NCI-H524 treated with DMSO at 0.1 percent for 48 hours (cell line): ENCODE results near the gene VSIG2.

Source experiments
- DNase-seq: peaks from one replicate; lab custom pipeline; 2025; lab: John Stamatoyannopoulos, UW

Gene VSIG2

DNA sequence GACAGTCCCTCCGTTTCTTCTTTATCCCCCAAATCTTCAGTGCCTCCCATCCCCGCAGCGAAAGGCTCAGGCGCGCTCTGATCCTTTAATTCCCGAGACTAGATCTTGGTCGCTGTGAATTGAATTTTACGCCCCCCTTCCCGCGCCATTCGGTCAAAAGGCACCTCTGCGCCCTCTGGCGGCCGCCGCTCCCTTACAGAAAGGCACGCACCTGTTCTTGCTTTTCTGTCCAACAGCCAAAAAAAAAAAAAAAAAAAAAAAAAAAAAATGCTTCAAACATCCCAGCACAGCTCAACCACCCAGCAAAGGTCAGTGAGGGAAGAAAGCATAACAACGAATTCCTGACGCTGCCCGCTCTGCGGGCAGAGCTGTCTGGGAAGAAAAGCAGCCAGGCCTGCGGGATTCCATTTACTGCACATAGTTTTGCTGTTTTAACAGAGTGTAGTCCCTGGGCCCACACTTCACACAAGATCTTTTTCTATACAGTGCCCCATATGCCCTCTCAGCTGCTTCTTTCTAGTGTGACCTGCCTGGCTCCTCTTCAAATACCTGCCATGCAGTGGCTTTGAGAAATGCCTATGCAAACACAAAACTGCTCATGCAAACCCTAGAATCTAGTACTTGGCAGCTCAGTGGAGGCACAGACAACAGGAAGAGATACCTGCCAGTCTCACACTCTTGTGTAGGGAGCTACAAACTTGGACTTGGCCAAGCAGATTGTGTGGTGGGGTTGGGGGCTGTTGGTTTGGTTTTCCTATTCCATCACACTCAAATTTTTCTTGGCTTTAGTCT, 11.3 kb upstream of the VSIG2 start:
- peak; percentile 22 for DNase-seq

DNA sequence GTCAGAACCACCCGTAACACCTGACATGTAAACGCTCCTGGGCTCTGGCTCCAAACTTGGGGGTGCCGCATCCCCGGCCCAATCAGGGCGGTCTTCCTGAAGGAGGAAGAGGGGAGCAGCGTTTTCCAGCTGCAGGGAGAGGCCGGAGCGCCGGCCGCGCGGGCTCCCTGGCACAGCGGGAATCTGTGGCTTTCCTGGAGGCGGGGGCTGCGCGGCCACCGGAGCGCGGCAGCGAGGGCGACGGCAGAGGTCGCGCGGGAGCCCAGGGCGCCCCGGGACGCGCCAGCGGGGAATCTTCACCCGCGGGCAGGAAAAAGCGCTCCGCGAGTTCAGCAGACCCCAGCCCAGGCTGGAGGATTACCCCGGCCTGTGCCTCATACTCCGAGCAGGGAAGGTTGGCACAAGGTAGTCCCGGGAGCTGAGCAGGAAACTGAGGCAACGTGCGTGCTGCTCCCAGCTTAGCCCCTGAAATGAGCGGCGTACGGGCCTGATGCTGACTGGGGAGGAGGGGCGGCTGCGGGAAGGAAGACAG, 10.6 kb upstream of the VSIG2 start:
- no peak for DNase-seq

DNA sequence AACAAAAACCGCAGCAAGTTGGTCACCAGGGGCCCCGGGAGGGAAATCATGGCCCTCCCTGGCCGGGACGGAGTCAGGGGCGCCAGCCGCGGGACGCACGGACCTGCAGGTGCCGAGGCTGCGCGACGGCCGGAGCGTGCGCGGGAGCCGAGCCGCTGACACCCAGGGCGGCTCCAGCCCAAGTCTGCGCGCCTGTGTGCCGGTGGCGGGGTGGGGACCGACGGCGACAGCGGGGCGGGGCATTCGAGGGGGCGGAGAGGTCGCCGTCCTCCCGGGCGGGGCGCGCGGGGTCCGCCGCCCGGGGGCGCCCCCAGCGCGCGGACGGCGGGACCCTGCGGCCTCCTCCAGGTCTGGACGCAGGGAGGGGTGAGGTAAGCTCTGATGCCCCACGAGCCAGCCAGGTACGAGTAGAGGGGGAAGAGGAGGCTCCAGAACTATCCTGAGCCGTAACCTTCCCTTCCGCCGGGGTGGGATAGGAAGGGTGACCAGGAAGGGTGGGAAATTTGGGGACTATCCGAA, 10.1 kb upstream of the VSIG2 start, which contains the start of gene ESAM:
Gene ESAM, minus strand, starts transcription at position 186 of the 519 bp plus-strand sequence. Its CDS starts 136 bp downstream, at position 50.
- no peak for DNase-seq

DNA sequence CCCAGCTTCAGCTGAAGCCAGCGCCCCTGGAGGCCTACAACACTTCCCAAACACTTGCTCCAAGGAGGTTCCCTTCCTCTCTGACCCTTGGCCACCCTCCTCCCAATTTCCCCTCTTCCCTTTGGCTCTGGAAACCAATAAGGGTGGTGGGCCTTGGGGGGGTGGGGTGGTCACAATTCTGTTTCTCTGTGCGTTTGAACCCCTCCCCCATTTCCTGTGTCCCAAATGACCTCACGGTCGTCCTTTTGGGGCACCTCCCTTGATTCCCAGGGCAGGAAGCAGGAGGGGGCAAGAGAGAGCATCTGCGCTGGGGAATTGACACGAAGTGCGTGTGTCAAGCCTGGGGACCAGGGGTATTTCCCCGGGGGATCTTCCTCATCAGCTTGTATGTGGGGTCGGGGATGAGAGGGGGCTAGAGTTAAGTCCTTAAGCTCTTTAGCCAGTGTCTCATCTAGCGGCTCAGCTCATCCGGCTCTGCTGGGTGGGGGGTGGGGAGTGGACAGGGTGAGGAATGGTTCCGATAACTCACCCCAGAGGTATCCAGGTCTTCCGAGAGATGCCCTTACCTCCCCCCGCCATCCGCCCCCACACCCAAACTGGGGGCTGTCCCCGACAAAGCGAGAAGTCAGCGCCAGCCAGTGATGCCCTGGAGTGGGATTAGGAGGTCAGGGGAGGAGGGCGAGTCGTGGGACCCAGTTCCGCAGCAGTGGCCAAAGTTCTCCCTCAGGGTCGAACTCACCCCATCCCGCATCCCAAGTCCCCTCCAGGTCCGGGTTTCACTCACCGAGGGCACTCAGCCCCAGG, 9.4 kb upstream of the VSIG2 start:
- DNase-seq: no peak

DNA sequence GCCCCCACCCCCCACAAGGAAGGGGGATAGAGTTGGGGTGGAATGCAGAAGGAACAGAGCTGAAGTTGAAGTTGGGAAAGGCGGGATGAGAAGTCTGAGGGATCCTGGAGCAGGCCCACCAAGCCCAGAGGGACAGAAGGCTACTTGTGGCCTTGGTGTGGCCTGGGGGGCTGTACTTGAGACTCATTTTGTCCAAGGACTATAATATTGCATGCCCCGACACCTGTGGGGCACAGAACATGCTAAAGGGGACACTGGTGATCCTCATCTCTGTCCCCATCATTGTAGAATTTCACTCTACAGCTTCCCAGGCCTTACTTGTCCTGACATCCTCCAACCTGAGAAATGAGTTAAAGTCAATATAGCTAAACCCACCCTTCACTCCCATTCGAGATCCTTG, 8.8 kb upstream of the VSIG2 start:
- DNase-seq: no peak

DNA sequence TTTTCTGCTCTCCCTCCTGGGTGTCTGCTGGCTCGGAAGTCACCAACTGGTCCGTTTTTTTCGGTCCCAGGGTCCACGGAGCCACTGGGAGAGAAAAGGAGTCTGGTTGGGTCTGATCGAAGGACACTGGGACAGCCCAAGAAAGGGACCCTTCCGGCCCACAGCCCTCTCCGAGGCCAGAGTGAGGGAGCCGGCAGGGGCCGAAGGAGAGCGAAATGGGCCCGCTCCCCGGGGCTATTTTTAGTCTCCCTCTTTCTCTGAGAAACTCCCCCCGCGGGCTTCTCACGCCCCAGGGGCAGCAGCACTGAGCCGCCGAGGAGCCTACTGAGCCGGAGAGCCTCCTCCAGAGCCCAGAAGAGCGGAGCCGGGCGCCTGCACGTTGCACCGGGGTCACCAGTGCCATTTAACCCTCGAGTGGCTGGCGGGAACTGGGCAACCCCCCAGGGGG, 8.2 kb upstream of the VSIG2 start:
- no peak for DNase-seq

DNA sequence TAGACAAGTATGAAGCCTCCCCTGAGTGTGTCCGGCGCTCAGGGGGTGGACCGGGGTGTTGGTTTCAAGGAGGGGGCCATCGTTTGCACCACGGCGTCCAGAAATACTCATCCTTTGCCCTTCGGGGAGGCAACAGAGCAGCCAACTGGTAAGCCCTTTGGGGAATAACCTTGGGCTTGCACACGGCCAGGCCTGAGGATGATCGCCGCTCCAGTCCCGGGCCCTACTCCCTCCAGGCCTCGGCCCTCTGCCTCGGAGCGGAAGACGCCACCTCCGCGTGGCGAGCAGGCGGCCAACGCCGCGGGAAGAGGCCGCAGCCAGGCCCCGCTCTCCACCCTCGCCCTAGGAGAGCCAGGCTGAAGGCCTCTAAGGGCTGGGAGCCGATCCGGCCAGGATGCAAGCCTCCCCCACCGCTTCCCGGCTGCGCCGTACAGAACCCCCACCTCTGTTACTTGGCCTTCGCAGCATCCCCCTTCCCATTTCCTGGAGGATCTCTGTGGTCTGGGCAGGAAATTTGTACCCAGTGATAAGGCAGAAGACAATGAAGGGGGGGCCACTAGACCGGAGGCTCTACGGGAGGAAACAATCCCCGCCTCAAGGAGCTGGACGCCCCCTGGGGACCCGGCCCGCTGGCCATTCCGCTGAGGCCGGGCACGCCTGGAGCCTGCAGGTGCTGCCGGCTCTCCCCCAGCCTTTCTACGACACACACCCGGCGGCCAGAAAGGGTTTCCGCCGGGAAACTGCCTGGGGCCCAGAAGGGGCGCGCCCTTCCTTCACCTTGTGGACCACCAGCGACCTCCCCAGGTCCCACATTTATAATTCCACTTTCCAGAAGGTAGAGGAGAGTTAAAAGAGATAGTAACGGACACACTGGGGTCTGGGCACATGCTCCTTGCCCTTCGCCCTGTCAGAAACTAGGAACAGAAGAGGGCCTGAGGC, 7.5 kb upstream of the VSIG2 start:
- DNase-seq: no peak

DNA sequence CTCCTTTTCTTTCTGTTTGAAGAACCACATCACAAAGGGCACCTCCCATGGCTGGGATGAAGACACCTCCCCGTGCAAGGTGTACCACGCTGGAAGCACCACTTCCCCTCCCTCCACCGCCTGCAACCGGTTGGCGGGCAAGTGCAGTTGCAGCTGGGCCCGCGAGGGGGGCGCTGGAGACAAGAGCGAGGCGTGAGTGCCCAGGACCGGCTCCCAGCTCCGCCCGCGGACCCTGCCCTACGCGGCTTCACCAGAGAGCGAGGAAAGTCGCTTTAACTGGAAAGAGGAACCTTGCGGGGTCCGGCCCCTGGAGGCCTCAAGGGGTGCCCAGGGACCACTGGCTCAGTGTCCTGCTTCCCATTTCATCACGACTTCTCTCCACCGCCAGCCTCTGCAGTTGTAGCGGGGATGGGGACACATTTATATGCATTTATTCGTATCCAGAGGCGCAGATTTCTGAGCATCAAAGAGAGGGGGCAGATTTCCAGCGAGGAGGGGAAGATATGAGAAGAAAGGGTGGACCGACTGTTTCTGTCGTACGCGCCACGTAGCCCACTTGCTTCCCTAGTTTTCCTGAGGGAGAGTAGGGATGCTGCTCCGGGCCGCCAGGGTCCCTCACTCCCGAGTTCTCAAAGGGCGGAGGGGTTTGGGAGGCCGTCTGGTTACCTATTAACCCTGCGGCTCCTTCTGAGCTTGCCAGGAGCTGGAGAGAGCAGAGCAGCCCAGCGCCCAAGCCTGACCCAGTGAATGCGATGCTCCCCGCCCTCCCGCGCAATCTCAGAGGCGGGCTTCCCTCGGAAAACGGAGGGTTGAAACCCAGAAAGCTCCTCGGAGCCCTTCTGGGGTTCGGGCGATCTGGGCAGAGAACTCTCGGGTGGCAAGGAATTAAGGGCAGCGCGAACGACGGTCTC, 6.6 kb upstream of the VSIG2 start:
- no peak for DNase-seq

DNA sequence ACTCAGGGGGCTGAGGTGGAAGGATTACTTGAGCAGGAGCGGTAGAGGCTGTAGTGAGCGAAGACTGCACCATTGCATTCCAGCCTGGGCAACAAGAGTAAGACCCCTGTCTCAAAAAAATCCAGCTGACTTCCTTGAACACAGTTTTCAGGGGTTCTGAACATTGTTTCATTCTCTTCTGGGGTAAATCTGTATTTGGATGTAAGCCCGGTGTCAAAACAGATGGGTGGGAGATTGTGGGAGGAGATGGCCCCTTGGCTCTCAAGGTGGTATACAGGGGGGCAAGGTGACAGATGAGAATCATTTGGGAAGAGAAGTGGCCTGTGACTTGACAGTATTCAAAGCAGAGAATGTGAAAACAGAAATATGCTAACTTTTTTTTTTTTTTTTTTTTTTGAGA, 5.3 kb upstream of the VSIG2 start:
- no peak for DNase-seq

DNA sequence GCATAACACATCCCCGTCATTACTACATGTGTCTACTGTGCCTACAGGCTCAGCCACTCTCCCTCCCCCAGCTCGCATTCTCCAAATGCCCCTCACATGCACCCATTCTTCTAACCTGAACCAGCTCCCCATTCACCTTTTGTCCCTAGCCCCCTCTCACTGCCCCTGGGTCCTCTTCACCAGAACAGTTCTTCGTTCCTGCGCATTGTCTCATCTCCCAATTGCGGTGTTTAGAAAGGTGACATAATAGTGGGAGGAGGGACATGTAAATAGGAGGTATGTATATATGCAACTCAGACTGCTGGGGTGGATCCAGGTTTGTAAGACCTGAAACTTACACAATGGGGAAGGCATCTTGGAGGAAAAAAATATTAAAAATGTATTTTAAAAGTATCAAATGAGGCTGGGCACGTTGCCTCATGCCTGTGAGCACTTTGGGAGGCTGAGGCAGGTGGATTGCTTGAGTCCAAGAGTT, 4.7 kb upstream of the VSIG2 start:
- DNase-seq: no peak

DNA sequence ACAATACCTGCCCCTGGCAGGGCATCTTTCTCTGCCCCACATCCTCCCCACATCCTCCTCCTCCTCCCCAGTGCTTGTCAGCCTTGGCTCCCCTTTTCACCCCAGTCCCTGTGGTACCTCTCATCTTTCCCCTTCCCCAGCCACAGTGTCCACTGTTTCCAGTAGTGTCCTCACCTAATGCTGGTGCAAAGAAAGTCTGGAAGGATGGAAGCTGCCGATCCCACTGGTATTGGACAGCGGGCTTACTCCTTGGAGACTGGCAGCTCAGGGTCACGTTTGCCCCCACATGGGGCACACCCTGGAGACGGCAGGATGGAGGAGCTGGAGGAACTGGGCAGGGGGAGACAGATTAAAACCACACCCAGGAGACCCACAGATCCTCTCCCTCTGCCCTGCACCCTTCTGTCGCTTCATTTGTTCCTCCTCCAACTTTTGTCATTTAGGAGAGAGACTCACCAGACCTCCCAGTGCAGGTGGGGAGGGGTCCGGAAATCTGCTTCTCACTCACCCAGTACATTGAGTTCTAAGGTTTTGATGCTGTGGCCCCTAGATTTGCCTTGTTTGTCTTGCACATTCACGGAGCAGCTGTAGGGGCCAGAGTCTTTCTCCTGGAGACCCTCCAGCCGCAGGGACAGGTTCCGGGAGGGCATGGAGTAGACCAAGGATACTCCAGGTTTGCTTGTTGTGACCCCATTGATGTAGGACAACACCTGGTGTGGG, 4.1 kb upstream of the VSIG2 start:
- no peak for DNase-seq

DNA sequence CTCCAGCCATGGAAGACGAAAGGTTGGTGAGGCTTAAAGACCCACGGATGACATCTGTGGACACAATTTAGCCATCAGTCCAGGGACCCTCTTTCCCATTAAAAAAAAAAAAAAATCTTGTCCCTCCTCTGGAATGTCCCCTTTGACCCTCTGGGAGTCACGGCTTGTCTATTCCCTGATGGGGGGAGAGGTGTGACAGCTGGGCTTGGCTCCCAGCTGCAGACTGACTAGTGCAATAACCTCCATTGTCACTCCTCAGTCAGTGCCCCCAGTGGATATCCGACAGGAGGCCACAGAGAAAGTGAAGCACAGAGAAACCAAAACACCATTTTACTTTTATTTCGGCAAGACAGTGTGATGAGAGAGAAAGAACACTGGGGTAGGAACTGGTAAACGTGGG, 2.7 kb upstream of the VSIG2 start:
- no peak for DNase-seq

DNA sequence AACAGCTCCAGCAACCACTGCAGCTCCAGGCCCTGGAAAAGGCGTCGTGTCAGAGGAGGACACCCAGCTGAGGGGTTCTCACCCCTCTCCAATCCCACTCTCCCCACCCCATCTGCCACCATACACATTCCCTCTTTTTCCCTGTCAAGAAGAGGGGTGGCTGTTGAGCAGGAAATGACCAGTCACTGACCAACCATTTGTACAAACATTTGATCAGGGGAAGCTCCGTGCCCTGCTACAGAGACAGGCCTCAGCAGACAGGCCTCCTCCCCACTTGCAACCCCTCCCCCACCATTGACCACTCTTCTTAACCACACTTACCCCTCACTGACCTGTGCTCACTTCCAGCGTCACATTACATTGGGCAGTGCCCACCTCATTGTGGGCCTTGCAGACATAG, 2.3 kb upstream of the VSIG2 start:
- no peak for DNase-seq

DNA sequence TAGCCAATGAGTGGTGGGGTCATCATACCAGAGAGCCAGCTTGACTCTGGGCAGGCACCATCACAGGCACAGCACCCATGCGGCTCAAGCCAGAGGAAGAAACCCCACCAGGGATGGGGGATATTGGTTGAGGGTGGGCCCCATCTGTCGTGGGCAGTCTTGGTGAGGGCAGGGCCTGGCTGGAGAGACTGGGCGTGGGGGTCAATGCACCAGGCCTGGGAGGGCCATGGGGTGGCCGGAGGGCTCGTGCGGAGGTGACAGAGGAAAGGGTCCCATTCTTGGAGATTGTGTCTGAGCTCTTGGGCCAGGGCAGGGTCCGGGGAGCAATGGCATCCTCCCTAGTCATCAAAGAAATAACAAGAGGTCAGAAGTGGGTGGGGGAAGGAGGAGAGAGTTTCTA, 1.6 kb upstream of the VSIG2 start:
- DNase-seq: no peak

DNA sequence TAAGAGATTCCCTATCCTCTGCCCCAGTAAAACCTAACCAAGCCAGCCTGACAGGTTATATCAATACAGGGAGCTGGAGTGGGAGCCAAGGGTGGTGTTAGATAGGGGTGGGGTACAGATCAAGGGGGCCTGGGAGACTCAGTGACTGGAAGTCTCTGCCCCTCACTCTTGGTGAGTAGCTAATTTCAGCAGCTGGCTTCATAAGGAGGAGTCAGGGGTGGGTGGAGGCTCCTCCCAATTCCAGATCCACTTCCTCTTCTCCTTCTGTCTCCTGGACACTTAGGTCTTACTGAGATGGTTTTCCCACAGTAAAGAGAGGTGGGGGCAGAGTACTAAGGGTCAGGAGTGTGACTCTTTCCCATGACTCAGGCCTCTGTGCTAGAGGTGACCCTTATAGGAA, 1.1 kb upstream of the VSIG2 start:
- DNase-seq: no peak

DNA sequence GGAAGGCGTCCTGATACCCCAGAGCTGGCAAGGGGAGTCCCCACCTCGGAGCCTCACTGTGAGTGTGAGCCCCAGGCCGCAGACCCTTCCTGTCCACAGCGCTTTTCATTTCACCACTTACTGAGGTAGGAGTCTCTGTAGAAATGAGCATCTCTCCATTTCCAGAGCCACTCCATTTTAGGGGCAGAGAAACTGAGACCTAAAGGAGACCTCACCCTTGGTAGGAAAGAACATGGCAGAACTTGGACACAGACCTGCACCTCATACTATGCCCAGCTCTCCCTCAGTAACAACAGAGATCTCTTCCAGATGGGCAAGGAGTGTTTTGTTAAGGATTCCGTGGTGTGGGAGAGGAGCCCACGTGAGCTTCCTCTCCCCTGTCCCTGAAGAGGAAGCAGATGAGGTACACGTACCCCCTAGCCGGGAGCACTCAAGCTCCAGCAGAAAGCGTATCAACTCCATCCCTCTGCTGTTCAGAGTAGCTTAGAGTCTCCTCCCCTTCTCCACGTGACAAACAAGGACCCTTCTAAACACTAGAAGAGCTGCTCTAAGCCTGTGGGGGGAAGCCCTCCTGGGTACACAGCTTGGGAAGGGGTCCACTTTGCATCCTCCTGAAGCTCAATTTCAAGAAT, 532 bp upstream of the VSIG2 start:
- DNase-seq: no peak

DNA sequence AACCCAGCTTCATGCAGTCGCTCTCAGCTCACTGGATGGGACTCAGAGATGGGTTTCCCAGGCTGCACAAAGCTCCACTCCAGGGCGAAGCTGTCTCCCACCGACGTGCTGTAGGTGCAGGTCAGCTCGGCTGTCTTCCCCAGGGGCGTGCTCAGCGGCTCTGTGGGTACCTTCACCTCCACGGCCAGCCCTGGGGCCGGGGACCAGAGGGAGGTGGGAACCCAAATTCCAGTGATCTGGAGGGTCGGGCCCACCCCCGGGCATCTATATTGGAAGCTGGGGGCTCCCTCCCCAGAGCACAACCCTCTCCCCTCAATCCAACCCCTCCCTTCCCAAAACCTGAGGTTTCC, 689 bp downstream of the VSIG2 start:
- DNase-seq: no peak

DNA sequence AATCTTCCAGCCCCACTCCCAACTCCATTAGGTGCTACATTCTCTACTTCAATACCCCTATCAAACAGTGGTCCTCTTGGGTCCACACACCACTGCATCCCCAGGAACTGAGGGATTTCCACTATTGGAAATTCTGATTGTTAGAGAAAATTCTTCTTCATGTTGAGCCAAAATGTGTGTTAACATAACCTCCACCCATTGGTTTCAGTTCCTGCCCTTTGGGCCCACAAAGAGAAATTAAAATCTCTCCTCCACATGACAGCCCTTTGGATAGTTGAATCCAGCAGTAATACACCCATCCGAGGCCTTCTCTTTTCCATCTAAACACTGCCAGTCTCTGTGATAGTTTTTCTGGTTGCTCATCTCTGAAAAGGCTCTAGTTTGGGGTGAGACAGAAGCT, 2.1 kb downstream of the VSIG2 start:
- no peak for DNase-seq
